Endothelial cell of umbilical vein (primary cell): ENCODE results near the gene GABARAPL2. TPM values are rescaled to one million over a fixed set of nuclear protein-coding genes. Genes with fewer than 3 reads are reported as not detected.

Experiments
- BruUV-seq: library from RNA; stranded (reverse); fragments of 400-500 nt; replicated peaks from 2 replicates; lab custom pipeline; 2021; lab: Mats Ljungman, UMichigan
- CTCF ChIA-PET: fragments of 300-600, 350-600 bp; sonication (Branson Sonifier 250); formaldehyde crosslinking; loops from one replicate; lab custom pipeline; 2021; ENCODE audit warnings: antibody characterized with exemption, inconsistent platforms; lab: Charles Lee
- POLR2A ChIA-PET: fragments of 300-600, 350-600 bp; sonication (Branson Sonifier 250); formaldehyde crosslinking; loops from one replicate; lab custom pipeline; 2021; ENCODE audit warnings: antibody characterized with exemption, inconsistent platforms; lab: Charles Lee
- DNase-seq: peaks from one replicate; pipeline ENCODE4 v3.0.0-alpha.2; 2011; ENCODE audit warnings: low read depth, low spot score
- FAIRE-seq: peaks from 2 replicates; lab custom pipeline; 2011; peaks lifted over from hg19 to GRCh38; lab: Jason Lieb, UNC
- H2AFZ ChIP-seq: 2 replicates; pipeline ENCODE4 v1.6.0; 2012; ENCODE audit warnings: low read depth, low read length, control low read depth, inconsistent platforms
- H3K27ac ChIP-seq: 2 replicates; pipeline ENCODE4 v1.5.1; 2011; ENCODE audit warnings: low read depth, mild to moderate bottlenecking, control low read depth, low read length, moderate library complexity; ENCODE audit not compliant: insufficient read depth
- H3K27me3 ChIP-seq, 2 experiments: 2 replicates each; pipeline versions ENCODE4 v1.6.0 to v1.6.1; 2011; ENCODE audit warnings: low read length in 2 of 2, mixed read lengths in 1 of 2; ENCODE audit not compliant: control insufficient read depth in 2 of 2, insufficient read depth in 2 of 2
- H3K36me3 ChIP-seq, 2 experiments: 2 replicates in 1 of 2; 3 replicates in 1 of 2; pipeline ENCODE4 v1.5.1; 2011; ENCODE audit warnings: low read length in 2 of 2, mild to moderate bottlenecking in 1 of 2, moderate library complexity in 1 of 2; ENCODE audit not compliant: control insufficient read depth in 2 of 2, insufficient read depth in 2 of 2; ENCODE audit errors: extremely low read depth in 1 of 2
- H3K4me1 ChIP-seq: 3 replicates; pipeline ENCODE4 v1.5.1; 2011; ENCODE audit warnings: mild to moderate bottlenecking, low read length; ENCODE audit not compliant: control insufficient read depth, insufficient read depth; ENCODE audit errors: extremely low read depth
- H3K4me2 ChIP-seq: 2 replicates; pipeline ENCODE4 v1.6.1; 2011; ENCODE audit warnings: low read length, control low read depth, mixed read lengths; ENCODE audit not compliant: insufficient read depth
- H3K4me3 ChIP-seq, 3 experiments: fragments of 200-600 bp in 1 of 3; sonication (generic), shearing (Covaris generic) in 1 of 3; replicated peaks in 1 of 3; 2 replicates each; pipeline ENCODE4 v1.5.1; 2011 to 2016; ENCODE audit warnings: control low read depth in 3 of 3, low read length in 3 of 3, mild to moderate bottlenecking in 2 of 3, inconsistent platforms in 1 of 3, low read depth in 1 of 3, moderate library complexity in 1 of 3; ENCODE audit not compliant: insufficient read depth in 1 of 3
- H3K79me2 ChIP-seq: 2 replicates; pipeline ENCODE4 v1.6.0; 2012; ENCODE audit warnings: low read length, inconsistent platforms; ENCODE audit not compliant: control insufficient read depth, insufficient read depth
- H3K9ac ChIP-seq: replicated peaks from 2 replicates; pipeline ENCODE3; 2011; ENCODE audit warnings: low read length, control low read depth; ENCODE audit not compliant: insufficient read depth; ENCODE audit errors: extremely low read depth
- H3K9me1 ChIP-seq: replicated peaks from 3 replicates; pipeline ENCODE4 v1.6.0; 2011; ENCODE audit warnings: mild to moderate bottlenecking, low read length; ENCODE audit not compliant: control insufficient read depth, insufficient read depth; ENCODE audit errors: extremely low read depth
- H3K9me3 ChIP-seq: replicated peaks from 2 replicates; pipeline ENCODE4 v1.5.1; 2012; ENCODE audit warnings: low read length, inconsistent platforms; ENCODE audit not compliant: control insufficient read depth, insufficient read depth
- H4K20me1 ChIP-seq: replicated peaks from 2 replicates; pipeline ENCODE3; 2011; ENCODE audit warnings: mild to moderate bottlenecking, low read length; ENCODE audit not compliant: control insufficient read depth, insufficient read depth; ENCODE audit errors: extremely low read depth
- EZH2 ChIP-seq: IDR thresholded peaks from 2 replicates; pipeline ENCODE4 v1.6.1; 2012; ENCODE audit warnings: borderline replicate concordance, low read depth, mild to moderate bottlenecking, moderate library complexity, low read length, inconsistent platforms; ENCODE audit not compliant: severe bottlenecking
- FOS ChIP-seq: IDR thresholded peaks from 2 replicates; pipeline ENCODE4 v1.6.1; 2011; ENCODE audit warnings: mild to moderate bottlenecking, low read length, moderate library complexity, borderline replicate concordance; ENCODE audit not compliant: insufficient read depth
- GATA2 ChIP-seq: IDR thresholded peaks from 2 replicates; pipeline ENCODE4 v1.7.0; 2011; ENCODE audit warnings: low read depth, mild to moderate bottlenecking, moderate library complexity, mixed read lengths, low read length; ENCODE audit not compliant: insufficient read length, insufficient read depth
- JUN ChIP-seq: IDR thresholded peaks from 2 replicates; pipeline ENCODE4 v1.6.1; 2011; ENCODE audit warnings: borderline replicate concordance, low read depth; ENCODE audit not compliant: insufficient read length, insufficient read depth
- MYC ChIP-seq: IDR thresholded peaks from one replicate; pipeline ENCODE4 v1.6.1; 2011; ENCODE audit warnings: mild to moderate bottlenecking, low read depth, low read length
- POLR2A ChIP-seq: IDR thresholded peaks from 2 replicates; pipeline ENCODE4 v1.6.1; 2012; ENCODE audit warnings: low read depth, mild to moderate bottlenecking, control low read depth, low read length
- POLR2AphosphoS5 ChIP-seq: IDR thresholded peaks from 2 replicates; pipeline ENCODE4 v1.6.1; 2012; ENCODE audit warnings: low read depth, mild to moderate bottlenecking, control low read depth, low read length, moderate library complexity; ENCODE audit not compliant: insufficient read depth
- dilution Hi-C: fragments of 300-500 bp; cut with MboI; formaldehyde crosslinking; loops from one replicate; pipeline ENCODE4 v1.15.0; 2019; ENCODE audit warnings: low sequenced_read_pairs; ENCODE audit not compliant: extremely low pct_ligation_motif_present
- intact Hi-C: fragments of 100-400 bp; cut with micrococcal nuclease; formaldehyde crosslinking; loops from one replicate; pipeline ENCODE4 v1.10.0; 2022
- polyA plus RNA-seq, 4 experiments: library from polyadenylated mRNA; depleted of rRNA in 3 of 4; stranded (reverse) in 3 of 4; unstranded in 1 of 4; fragments of >200 nt; gene quantifications; 2 replicates each; pipeline versions ENCODE4 v1.2.1 to v1.2.3, GENCODE V29; 2011 to 2012; ENCODE audit warnings: missing spikeins in 1 of 4
- total RNA-seq: library from RNA; stranded (reverse); gene quantifications from 2 replicates; pipeline ENCODE4 v1.2.3, GENCODE V29; 2021
- TF ChIP-seq, protein P1 (sequence below), 2 donors: IDR thresholded peaks; 1 replicate in 1 of 2; 2 replicates in 1 of 2; pipeline ENCODE4 v1.5.1; 2011; ENCODE audit warnings: low read length in 2 of 2, mild to moderate bottlenecking in 2 of 2, moderate library complexity in 2 of 2, control low read depth in 1 of 2, inconsistent platforms in 1 of 2, low read depth in 1 of 2; ENCODE audit not compliant: insufficient read depth in 1 of 2; ENCODE audit errors: extremely low read depth in 1 of 2
- TF ChIP-seq, protein P2 (sequence below): IDR thresholded peaks from 2 replicates; pipeline ENCODE4 v1.6.1; 2011; ENCODE audit not compliant: insufficient read depth, insufficient read length

The GABARAPL2 gene
- total and polyA plus RNA-seq, 2 donors (not counting 3 experiments of a cell fraction or from before 2014, with no cell fraction given) = 77.9 to 84.5 TPM

DNA sequence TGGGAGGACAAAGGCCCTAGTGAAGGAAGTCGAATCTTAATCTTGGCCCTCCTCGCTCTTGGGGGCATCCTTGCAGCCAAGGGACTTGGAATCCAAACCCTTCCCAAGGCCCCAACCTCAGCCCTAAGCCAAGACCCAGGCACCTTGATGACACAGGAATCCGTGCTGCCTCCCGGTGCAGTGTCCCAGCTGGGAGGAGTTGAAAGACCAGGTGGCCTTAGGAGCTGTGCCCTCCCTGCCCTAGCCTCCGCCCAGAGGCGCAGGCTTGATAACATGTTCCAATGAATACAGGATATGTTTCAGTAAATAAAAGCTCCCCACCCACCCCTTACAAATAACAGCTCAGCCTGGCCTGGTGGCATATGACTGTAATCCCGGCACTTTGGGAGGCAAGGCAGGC, 30.3 kb upstream of the GABARAPL2 start, which contains the start of gene CHST5:
Gene CHST5 (minus strand): TSS at position 208 of the 400 bp plus-strand sequence. CDS start 5,724 bp downstream, outside the sequence.
- FAIRE-seq (no peak), DNase-seq (no peak)
- Histone ChIP-seq H3K79me2 (no peaks in the 10 kb centered on the region), H3K36me3 (no peaks in the 10 kb centered on the region), H3K27ac (no peak within 1 kb of the TSS), H3K9me1 (no peaks in the 10 kb centered on the region), H4K20me1 (no peaks in the 10 kb centered on the region), H3K9me3 (no peaks in the 10 kb centered on the region), H3K4me1 (no peaks in the 10 kb centered on the region), H3K9ac (no peak within 1 kb of the TSS), H3K4me2 (no peak within 1 kb of the TSS), H2AFZ (no peak within 1 kb of the TSS), H3K27me3 (no peaks in the 10 kb centered on the region), H3K4me3 (no peak within 1 kb of the TSS)
- intact Hi-C loops (no loop called here), dilution Hi-C loops (no loop called here)
- POLR2A ChIA-PET = no interaction called here
- no TSS peak for BruUV-seq
- CTCF ChIA-PET = interaction anchor here (1.6 to 2.2 kb wide), 2 partner anchors 15 to 19 kb away, joined by 4 to 16 read pairs; no protein-coding TSS in a partner anchor
- TF ChIP-seq GATA2 (no peak), MYC (no peak), JUN (no peak), POLR2AphosphoS5 (no peak), EZH2 (no peak), FOS (no peak), POLR2A (no peak)
- TF ChIP-seq, protein P1, sequence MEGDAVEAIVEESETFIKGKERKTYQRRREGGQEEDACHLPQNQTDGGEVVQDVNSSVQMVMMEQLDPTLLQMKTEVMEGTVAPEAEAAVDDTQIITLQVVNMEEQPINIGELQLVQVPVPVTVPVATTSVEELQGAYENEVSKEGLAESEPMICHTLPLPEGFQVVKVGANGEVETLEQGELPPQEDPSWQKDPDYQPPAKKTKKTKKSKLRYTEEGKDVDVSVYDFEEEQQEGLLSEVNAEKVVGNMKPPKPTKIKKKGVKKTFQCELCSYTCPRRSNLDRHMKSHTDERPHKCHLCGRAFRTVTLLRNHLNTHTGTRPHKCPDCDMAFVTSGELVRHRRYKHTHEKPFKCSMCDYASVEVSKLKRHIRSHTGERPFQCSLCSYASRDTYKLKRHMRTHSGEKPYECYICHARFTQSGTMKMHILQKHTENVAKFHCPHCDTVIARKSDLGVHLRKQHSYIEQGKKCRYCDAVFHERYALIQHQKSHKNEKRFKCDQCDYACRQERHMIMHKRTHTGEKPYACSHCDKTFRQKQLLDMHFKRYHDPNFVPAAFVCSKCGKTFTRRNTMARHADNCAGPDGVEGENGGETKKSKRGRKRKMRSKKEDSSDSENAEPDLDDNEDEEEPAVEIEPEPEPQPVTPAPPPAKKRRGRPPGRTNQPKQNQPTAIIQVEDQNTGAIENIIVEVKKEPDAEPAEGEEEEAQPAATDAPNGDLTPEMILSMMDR (IDR thresholded peaks at IDR 0.05; ENCODE audit: extremely low read depth in 1 of 2, insufficient read depth in 1 of 2, low read depth in 1 of 2, low read length in 2 of 2) = no peak
- TF ChIP-seq, protein P2, sequence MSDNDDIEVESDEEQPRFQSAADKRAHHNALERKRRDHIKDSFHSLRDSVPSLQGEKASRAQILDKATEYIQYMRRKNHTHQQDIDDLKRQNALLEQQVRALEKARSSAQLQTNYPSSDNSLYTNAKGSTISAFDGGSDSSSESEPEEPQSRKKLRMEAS = no peak
